Epidermal melanocyte (primary cell): Measurements from ENCODE around the gene SOX18.

Experiments used
- DNase-seq: peaks from one replicate; pipeline ENCODE4 v3.0.0; 2011; ENCODE audit warnings: low spot score; ENCODE audit not compliant: insufficient read length

SOX18 gene

DNA sequence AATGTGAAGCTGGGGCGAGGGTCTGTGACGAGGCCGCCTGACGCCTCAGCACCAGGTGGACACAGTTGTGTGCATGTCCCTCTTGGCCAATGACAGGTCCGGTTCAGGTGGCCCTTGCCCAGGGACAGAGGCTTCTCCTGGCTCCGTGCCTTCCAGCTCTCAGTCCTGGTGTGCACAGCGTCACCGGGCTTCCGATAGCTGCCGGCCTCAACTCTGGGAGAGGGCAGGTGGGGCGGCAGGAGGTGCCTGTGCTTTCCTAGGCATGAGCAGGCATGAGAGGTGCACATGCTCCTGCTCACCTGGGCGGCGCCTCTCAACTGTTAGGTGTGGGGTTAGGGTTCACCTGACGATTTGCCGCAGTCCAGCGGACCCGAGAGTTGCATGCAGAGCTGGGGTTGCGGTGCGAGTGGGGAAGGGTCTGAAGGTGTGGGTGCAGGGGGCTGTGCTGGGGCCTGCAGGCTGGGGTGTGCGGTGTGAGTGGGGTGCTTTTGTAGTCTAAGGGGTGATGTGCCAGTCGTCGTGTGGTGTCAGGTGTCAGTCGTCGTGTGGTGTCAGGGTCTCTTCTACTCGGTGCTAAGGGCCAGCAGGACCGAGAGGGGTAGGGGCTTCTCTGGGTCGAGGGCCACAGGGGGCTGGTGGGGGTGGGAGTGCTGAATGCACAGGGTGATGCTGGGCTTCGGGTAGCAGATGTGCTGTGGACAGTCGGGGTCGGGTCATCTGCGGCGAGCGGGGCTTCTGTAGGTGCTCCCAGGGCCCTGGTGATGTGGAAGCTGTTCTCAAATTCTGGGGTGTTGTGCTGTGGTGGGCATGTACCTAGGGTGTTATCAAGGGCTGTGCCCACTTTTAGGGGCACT is 3.8 kb upstream of the SOX18 start:
- DNase-seq: no peak

- DNase-seq: no peak
Observed at GRCh38 chr20:64052326-64052722, 2.9 kb upstream of the SOX18 start.

- no peak for DNase-seq
Observed at GRCh38 chr20:64051561-64052325, 2.3 kb upstream of the SOX18 start.

DNA sequence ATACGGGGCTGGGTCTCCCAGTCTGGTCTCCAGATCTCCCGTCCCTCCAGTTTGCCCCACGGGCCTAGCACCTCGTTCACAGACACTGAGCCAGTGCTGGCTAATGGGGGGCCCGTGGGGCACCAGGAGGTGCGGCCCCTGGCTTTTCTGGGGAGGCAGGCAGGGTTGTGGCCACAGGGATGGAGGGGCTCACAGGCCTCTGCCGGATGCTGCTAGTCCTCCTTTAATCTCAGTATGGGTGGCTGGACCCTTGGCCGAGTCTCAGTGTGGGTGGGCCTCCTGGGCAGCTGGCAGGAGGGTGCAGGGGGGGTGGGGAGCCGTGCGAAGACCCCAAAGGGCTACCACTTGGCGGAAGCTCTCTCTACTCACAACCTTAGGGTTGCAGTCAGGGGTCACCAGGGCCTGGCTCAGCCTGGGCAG is 1.6 kb upstream of the SOX18 start:
- DNase-seq: no peak

DNA sequence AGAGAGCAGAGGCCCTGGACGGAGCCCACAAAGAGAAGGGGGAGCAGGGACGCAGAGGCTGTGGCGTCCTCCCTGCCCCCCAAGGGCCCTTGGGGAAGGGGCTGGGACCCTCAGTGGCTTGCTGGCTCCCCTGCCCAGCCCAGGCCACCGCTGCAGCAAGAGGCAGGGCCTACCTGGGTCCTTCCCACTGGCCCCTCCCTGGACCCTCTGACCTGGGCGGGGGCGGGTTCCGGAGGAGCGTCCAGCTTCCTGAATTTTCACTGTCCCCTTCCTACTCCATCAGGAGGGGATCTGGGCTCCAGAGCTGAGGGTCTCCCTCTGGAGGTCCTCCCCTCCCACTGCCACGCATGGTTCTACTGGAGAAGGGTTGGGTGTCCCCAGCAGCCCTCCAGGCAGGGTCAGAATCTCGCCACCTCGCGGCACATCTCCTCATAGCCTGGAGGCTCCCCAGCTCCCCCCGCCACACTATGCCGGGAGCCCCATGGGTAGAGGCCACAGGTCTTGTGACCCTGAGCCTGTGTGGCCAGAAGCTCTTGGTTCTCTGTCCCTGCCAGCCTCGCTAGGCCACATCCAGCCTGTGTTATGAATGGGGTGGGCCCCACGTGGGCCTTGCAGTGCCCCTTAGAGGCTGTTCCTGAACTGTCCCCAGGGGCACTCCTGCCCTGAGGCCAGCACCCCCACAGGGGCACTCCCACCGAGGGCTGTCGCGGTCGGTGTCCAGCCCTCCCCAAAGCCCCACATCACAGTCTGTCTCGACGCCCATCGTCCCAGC is 1.0 kb upstream of the SOX18 start:
- DNase-seq: no peak

DNA sequence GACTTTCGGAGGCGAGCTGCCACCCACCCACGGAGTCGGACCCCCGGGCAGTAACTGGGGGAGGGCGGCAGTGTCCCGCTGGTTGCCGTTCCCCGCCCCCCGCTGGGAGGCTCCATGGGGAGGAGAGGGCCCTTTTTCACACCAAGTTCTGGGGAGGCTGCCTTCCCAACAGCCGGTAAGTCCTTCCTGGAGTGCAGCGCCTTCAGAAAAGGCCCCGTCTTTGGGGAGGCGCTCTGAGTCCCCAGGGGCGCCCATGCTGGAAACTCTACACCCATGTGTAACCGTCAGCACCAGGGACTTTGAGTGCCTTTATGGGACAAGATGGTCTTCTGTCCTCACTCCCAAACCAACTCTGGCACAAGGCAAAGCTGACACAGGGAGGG is 430 bp upstream of the SOX18 start:
- no peak for DNase-seq

DNA sequence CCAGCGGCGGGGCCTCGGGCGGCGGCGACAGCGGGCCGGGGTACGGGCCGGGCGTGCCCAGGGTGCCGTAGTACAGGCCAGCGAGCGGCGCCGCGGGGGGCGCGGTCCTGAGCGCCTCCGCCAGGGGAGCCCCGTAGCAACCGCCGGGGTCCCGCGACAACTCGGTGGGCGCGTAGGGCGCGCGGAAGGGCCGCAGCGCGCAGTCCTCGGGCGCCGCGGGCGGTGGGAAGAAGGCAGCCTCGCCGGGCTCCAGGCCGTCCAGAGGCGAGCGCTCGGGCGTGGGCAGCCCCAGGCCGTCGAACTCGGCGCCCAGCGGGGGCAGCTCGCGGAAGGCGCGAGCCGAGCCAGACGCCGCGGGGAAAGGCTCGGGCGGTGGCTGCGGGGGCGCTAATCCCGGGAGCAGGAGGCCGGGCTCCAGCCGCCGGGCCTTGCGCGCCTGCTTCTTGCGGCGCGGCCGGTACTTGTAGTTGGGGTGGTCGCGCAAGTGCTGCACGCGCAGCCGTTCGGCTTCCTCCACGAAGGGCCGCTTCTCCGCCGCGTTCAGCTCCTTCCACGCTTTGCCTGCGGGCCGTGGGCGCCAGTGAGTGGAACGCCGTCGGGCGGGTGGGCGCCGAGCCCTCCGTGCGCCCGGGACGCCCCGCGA is 916 bp downstream of the SOX18 start:
- DNase-seq: no peak

DNA sequence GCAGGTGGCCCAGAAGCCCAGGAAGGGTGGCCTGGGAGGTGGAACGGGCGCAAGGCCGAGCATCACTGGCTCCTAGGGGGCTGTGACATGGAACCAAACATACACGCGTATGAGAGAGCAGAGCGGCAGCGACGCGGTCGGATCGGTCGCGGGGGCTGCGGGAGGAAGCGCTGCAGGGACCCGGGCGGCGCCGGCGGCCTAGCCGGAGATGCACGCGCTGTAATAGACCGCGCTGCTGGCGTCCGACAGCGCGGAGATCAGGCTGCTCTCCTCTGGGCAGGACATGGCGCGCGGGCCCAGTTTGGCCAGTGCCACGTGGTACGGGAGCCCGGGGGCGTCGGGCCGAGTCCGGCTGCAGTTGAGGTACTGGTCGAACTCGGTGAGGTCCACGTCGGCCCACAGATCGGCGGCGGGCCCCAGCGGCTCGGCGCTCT is 1.5 kb downstream of the SOX18 start:
- DNase-seq: no peak

DNA sequence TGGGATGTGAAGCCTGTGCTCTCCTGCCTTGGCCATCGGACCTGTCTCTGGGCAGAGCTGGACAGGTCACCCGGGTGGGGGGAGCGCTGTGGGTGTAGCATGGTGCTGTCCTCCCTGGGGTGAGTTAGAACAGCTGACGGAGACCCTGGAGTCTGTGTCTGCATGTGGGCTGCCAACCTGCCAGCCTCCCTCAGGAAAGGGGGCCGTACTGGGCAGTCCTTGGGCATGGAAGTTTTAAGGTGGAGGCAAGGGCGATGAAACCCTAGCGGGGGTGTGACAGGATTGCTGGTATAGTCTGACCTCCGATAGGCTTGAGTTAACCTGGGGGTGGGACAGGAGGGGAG is 2.4 kb downstream of the SOX18 start:
- no peak for DNase-seq

DNA sequence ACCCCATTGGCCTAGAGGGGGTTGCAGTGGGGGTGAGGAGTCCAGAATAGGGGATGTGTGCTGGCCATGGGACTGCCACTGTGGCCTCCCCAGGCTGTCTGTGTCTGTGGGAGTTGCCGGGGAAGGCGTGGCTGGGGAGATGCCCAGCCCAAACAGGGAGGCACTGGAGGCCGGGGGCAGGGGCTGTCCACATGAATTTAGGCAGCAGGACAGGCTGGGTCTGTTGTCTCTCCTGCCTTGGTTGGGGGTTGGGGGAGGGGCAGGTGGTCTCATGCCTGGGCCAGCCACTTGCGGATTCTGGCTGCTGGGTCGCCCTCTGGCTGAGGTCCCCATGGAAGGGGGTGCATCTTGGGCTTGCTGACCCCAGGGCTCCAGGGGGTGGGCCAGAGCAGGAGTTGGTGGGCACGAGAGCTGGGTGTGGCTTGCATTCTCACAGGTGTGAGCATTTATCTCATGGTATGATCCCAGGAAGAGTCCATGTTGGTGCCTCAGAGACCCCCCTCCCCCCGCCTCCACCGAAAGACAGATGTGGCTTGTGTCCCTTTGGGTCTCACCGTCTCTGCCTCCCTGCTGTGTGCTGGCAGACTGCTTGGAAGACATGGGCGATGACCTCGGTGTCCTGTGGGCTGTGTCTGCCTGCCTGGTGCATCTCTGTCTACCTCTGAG is 4.0 kb downstream of the SOX18 start:
- DNase-seq: no peak

GRCh38 chr20:64044484-64045247 is 4.8 kb downstream of the SOX18 start:
- peak; percentile 83 for DNase-seq

DNA sequence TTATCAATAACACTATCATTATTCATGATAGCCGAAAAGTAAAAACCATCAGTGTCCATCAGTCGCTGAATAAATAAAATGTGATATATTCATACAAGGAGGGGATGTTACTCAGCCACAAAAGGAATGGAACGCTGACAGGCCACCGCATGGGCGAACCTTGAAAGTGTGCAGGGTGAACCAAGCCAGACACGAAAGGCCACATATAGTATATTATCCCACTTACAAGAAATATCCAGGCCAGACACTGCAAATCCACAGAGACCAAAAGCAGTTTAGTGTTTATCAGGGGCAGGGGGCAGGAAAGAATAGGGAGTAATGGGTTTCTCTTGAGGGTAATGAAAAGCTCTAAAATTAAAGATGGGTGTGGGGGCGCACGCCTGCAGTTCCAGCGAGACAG is 5.7 kb downstream of the SOX18 start:
- no peak for DNase-seq

- DNase-seq: no peak
Observed at GRCh38 chr20:64042054-64042781, 7.2 kb downstream of the SOX18 start.

DNA sequence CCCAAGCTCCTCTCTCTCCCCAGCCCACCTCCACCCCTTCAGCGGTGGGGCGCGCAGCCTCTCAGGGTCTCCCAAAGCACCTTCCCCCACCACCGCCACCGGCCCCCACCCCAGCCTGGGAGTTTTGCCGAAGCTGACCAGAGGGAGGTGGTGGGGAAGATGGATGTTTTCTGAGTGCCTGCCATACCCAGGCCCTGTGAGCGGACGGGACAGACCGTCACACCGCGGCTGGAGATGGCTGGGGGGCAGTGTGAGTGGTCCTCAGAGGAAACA is 7.7 kb downstream of the SOX18 start:
- no peak for DNase-seq

DNA sequence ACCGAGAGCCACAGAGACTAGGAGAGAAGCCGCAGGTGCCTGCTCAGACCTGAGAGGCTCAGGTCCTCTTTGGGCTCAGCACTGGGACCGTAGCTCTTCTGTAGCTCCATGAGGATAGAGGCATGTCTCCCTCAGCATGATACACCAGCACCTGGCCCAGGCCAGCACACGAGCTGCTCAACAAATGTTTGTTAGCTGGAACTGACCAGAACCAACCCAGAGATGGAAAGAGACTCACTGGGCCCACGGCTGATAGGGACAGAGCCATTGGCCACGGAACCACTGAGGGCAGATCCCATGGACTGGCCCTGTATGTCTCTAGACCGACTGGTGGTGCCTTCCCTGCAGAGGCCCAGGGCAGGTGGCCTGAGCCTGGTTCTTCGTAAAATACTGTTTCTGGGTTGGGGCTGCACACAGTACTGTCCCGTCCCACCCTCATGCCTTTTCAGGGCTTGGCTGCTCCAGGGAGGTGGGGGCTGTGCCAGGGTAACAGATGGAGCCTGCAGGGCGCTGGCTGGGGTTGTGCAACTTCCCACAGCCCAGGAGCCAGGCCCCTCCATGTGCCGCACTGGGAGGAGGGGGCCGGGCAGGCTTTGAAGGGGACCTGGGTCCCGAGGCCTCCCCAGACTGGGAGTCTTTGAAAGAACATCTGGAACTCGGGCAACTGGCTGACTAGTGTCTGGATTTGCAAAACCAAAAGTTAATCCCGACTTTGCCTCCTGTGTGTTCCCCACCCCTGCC is 8.2 kb downstream of the SOX18 start:
- DNase-seq: no peak

- no peak for DNase-seq
Observed at GRCh38 chr20:64040231-64041039, 9.0 kb downstream of the SOX18 start.

DNA sequence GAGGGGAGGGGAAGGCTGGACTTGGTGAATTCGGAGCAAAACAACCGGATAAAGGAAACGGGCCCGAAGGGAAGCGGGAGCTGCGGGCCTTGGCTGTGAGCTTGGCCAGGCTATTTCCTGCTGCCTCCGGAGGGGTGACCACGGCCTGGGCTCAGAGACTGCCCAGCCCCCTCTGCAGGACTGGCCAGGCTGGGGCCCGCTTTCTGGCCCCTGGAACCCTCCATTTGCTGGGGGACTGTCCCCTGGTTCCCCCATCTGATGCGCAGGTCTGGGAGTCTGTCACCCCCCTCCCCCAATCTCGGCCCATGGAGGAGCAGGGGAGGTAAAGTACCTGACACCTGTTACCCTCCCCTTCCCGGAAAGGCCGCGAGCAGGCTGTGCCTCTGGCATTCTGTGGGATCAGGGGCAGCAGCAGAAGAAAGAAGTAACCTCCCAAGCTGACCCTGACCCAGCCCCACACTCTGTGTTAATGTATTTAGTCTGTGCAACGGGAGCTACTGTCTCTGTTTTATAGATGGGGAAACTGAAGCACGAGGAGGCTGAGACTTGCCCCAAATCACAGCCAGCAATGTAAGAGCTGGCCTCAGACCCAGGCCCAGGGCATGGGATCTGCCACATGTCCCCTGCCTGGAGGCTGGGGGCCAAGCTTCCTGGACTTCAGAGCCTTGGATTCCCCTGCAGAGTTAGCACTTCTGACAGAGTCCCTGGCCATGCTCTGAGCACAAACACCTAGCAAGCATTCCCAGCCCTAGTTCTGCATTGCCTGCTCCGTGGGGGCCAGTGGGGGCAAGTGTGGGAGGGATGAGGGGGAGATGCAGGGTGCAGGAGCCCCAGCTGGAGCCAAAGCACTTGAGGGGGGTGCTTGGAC is 9.9 kb downstream of the SOX18 start:
- no peak for DNase-seq
